HG03342 (cell line): ENCODE data around the gene PLEKHH2.

ENCODE experiments used
- ATAC-seq: cut with Tn5 transposase; IDR thresholded peaks from one replicate; pipeline ENCODE4 v1.9.1; 2021; ENCODE audit warnings: mild to moderate bottlenecking, moderate library complexity; ENCODE audit not compliant: unreplicated experiment

PLEKHH2 gene

GRCh38 chr2:43803113-43803512 lies 166.1 kb downstream of the PLEKHH2 start:
- no peak for ATAC-seq

- ATAC-seq = no peak
These were observed 169.6 kb downstream of the PLEKHH2 start for GRCh38 chr2:43806719-43807031.

- ATAC-seq = no peak
These were observed 173.4 kb downstream of the PLEKHH2 start for GRCh38 chr2:43810452-43810851.

DNA sequence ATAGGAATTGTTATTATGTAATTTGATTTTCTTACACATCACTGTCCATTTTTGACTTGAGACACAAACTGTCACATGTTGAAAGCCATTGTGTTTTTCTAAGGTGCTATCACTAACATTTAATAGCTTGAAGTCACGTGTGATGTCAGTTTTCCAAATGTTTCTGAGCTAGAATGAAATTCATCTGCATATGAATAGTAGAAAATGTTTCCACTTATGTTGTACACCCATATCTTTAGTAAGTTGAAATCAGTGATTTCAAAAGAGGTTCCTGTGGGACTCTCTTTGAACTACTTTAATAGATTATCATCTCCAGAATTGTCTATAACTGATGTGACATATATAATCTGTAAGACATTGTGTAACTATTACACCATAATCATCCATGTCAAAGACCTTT lies 173.8 kb downstream of the PLEKHH2 start:
- ATAC-seq = no peak

DNA sequence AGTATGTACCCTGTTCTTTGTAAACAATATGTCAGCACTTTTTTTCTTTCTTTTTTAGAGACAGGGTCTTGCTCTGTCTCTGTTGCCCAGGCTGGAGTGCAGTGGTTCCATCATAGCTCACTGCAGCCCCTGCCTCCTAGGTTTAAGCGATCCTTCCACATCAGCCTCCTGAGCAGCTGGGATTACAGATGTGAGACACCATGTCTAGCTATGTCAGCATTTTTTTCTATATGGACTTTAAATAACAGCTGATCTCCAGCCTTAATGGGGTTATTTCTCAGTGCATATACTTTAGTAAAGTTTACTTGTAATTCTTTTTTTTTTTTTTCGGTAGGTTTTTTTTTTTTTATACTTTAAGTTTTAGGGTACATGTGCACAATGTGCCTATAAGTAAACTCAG lies 174.9 kb downstream of the PLEKHH2 start:
- ATAC-seq = no peak

DNA sequence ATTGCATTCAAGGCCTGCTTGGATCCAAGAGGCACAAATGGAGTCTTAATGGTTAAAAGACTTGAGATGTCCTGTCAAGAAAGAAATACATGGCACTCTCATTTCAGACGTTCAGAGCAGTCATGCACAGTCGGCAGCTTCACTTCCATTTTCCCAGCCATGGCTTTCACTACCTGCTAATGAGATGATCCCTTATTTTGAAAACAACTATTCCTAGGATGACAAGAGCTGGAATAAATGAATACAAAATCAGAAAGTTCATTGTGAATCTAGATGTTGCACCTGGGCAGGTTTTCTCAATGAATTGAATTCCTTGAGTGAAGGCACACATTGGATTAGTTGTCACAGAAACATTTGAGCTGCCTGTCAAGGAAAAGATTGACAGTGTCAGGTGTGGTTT lies 175.9 kb downstream of the PLEKHH2 start:
- no peak for ATAC-seq

DNA sequence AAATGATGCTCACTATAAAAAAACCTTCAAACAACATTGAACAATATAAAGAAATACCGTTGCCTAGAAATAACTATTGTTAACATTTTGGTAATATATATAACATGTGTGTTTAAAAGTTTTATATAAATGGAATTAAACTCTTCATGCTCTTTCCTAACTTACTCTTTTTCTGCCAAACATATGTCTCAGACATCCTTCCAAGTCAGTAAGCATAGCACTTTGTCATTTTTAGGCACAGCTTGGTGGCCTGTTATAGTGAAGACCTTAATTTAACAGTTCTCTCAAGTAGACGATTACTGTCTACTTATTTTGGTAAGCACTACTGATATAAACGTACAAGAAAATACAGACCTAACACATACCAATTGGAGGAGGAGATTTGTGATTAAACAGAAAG lies 177.7 kb downstream of the PLEKHH2 start:
- no peak for ATAC-seq
